AG09309 (cell line): ENCODE results near the gene TBC1D16.

Source experiments
- DNase-seq: peaks from one replicate; pipeline ENCODE4 v3.0.0-alpha.2; 2010; ENCODE audit warnings: low read depth
- H3K4me3 ChIP-seq: 2 replicates; pipeline ENCODE4 v1.5.1; 2011; ENCODE audit warnings: mild to moderate bottlenecking, low read depth, low read length, moderate library complexity; ENCODE audit not compliant: control insufficient read depth
- TF ChIP-seq, protein P1 (sequence below): IDR thresholded peaks from 2 replicates; pipeline ENCODE4 v1.5.1; 2011; ENCODE audit warnings: mild to moderate bottlenecking, low read depth, low read length, inconsistent platforms; ENCODE audit not compliant: insufficient read depth, control insufficient read depth; ENCODE audit errors: missing control alignments

The TBC1D16 gene

DNA sequence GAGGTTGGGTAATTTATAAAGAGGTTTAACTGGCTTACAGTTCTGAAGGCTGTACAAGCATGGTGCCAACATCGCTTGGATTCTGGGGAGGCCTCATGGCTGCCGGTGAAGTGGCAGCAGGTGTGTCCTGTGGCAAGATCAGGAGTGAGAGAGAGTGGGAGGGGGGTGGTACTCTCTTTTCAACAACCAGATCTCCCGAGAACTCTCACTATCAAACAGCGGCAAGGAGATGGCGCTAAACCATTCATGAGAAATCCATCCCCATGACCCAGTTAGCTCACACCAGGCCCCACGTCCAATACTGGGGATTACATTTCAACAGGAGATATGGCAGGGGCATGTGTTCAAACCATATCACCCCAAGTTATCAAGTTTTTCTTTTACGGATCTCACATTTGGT lies 152.5 kb downstream of the TBC1D16 start:
- no peak overlapping the region for H3K4me3 ChIP-seq
- TF ChIP-seq, protein P1, sequence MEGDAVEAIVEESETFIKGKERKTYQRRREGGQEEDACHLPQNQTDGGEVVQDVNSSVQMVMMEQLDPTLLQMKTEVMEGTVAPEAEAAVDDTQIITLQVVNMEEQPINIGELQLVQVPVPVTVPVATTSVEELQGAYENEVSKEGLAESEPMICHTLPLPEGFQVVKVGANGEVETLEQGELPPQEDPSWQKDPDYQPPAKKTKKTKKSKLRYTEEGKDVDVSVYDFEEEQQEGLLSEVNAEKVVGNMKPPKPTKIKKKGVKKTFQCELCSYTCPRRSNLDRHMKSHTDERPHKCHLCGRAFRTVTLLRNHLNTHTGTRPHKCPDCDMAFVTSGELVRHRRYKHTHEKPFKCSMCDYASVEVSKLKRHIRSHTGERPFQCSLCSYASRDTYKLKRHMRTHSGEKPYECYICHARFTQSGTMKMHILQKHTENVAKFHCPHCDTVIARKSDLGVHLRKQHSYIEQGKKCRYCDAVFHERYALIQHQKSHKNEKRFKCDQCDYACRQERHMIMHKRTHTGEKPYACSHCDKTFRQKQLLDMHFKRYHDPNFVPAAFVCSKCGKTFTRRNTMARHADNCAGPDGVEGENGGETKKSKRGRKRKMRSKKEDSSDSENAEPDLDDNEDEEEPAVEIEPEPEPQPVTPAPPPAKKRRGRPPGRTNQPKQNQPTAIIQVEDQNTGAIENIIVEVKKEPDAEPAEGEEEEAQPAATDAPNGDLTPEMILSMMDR: no peak
- DNase-seq: no peak
